ENCODE data around the gene TRAPPC2.

TRAPPC2 gene

DNA sequence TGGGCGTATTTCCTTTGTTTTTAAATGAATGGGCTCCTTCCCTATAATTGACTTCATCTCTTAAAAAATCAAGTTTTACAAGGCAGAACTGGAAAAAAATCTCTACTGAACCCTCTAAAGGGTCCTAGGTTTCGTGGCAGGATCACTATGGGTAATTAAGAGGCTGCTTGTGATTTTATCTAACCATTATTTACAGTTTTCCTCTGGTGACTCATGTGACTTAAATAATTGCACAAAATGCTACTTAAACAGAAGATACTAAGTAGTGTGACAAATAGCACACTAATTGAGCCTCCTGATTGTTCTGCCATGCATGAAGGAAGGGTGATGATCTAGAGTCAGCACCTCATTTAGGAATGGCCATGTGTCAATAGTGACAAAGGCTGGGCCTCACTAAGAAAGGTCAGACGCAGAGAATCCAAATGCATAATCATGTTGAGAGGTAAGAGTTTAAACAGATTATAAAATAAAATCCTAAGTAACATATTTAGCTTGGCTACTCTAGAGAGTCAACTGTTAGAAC, 35.7 kb upstream of the TRAPPC2 start:
- TF ChIP-seq, protein P1, sequence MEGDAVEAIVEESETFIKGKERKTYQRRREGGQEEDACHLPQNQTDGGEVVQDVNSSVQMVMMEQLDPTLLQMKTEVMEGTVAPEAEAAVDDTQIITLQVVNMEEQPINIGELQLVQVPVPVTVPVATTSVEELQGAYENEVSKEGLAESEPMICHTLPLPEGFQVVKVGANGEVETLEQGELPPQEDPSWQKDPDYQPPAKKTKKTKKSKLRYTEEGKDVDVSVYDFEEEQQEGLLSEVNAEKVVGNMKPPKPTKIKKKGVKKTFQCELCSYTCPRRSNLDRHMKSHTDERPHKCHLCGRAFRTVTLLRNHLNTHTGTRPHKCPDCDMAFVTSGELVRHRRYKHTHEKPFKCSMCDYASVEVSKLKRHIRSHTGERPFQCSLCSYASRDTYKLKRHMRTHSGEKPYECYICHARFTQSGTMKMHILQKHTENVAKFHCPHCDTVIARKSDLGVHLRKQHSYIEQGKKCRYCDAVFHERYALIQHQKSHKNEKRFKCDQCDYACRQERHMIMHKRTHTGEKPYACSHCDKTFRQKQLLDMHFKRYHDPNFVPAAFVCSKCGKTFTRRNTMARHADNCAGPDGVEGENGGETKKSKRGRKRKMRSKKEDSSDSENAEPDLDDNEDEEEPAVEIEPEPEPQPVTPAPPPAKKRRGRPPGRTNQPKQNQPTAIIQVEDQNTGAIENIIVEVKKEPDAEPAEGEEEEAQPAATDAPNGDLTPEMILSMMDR (conservative IDR thresholded peaks at IDR 0.05; ENCODE audit: low read depth, low read length): no peak
- DNase-seq (ENCODE audit: low read depth): no peak

DNA sequence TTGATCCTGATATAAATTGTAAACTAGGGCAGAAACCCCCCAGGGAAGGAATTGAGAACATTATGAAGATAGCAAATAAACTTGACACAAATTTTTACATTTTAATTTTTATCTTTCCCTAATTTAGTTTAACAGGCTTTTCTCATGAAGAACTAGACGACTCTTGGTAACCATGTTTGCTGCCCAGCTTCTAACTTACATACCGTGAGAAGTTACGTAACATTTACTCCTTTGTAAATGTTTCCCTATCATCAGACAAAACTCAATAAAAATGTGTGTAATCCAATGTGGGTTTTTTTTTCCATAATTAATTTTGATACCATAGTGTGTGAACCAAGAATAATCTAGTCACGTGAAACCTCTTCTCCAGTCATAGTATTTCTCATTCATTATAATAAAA, 34.5 kb upstream of the TRAPPC2 start:
- H3K4me3 ChIP-seq (ENCODE audit: low read length): no peak overlapping the region
- DNase-seq (ENCODE audit: low read depth): no peak
- TF ChIP-seq, protein P1 (conservative IDR thresholded peaks at IDR 0.05; ENCODE audit: low read depth, low read length): no peak

More for the DNA sequence above, 35.7 kb upstream of the TRAPPC2 start:
- no peak overlapping the region for H3K4me3 ChIP-seq (ENCODE audit: low read length)

DNA sequence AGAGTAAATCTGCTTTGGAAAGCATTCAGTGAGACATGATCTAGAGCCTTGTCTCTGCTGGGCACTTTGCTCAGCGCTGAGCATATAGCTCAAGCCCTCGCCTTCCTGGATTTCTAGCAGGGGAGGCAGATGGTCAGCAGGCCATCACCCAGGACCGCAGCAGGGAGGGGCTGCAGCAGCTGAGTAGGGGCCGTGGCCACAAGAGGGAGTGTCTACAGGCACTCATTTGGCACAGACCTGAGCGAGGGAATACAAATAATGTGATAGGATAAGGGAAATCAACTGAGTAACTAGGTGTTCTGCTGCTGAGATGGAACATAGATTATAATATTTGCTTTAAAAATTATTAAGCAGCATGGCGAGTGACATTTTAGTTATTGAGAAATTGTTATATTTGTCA, 30.3 kb upstream of the TRAPPC2 start:
- TF ChIP-seq, protein P1 (conservative IDR thresholded peaks at IDR 0.05; ENCODE audit: low read depth, low read length): peak; percentile 53
- H3K4me3 ChIP-seq (ENCODE audit: low read length): no peak overlapping the region
- no peak for DNase-seq (ENCODE audit: low read depth)

DNA sequence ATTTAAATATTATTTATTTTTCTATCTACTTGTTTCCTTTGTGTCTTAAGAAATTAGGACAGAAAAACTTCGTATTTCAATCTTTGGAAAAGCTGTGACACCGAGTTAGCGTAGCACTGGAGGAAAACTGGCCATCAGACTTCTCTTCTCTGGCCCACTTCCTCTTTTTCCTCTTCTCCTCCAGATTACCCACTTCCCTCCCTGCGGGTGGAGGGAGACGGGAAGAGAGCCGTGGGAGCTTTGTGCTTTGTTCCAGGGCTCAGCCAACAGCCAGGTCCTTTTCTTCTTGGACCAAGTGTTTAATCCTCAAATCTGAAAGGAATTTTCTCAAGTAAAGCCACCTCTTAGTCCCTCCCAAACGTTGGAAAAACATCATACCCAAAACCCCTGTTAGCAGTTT, 29.9 kb upstream of the TRAPPC2 start:
- no peak for DNase-seq (ENCODE audit: low read depth)
- TF ChIP-seq, protein P1 (conservative IDR thresholded peaks at IDR 0.05; ENCODE audit: low read depth, low read length): no peak
- no peak overlapping the region for H3K4me3 ChIP-seq (ENCODE audit: low read length)

DNA sequence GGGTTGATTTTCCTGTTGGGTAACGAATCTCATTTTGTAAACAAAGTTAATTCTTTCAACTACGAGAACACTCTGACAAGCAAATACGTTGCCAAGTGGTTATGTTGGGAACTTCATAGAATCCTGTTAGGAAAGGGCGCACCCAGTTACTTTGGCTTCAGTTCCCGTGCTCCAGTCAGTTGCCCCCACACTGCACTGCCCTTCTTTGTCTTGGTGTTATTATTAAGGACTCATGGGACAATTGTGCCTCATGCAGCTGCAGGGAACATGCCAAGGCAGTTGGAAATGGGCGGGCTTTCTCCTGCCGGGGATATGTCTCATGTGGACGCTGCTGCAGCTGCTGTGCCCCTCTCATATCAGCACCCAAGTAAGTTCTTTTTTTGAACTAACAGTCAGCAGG, 29.1 kb upstream of the TRAPPC2 start:
- TF ChIP-seq, protein P1 (conservative IDR thresholded peaks at IDR 0.05; ENCODE audit: low read depth, low read length): no peak
- no peak for DNase-seq (ENCODE audit: low read depth)
- no peak overlapping the region for H3K4me3 ChIP-seq (ENCODE audit: low read length)

DNA sequence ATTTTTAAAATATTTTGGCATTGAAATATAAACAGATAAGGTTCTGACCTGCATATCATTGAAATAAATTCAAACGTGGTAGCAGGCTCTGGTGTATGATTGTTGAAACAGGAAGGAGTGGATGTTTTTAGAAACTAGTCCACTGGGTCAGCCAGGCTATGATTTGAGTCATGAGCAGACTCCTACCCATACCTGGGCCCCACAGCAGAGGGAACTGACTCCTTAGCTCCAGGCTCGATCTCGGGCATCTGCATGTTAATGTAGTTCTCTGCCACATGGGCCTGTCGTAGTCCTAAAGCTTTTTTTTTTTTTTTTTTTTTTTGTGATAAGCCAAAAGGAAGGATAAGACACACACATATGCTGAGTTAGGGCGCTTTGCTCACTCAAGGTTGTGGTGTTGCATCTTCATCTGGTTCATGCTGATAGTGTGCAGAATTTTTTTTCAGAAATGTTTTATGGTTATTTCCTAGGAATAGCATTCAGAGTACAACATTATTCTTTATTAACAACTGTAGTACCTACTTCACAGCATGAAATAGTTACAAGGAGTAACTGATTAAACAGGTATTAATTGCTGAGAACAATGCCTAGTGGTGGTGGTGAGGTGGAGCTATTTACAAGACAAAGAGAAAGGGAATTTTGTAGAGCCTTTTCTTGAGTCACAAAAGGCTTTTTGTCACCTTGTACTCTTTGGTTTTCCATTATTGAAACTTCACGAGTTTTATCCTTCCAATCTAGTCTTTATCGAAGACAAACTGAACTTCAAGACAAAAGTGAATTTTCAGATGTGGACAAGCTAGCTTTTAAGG, 27.4 kb upstream of the TRAPPC2 start:
- DNase-seq (ENCODE audit: low read depth): no peak
- TF ChIP-seq, protein P1 (conservative IDR thresholded peaks at IDR 0.05; ENCODE audit: low read depth, low read length): no peak
- H3K4me3 ChIP-seq (ENCODE audit: low read length): no peak overlapping the region

DNA sequence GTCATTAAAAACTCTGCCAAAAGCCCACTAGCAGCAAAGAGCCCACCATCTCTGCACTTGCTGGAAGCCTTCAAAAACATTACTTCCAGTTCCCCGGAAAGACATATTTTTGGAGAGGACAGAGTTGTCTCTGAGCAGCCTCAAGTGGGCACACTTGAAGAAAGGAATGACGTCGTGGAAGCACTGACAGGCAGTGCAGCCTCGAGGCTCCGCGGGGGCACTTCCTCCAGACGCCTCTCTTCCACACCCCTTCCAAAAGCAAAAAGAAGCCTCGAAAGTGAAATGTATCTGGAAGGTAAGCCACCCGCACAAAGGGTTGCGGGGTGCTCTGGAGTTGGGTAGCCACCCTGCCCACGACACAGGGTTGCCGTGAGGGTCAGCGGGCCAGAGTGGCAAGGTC, 26.0 kb upstream of the TRAPPC2 start:
- no peak overlapping the region for H3K4me3 ChIP-seq (ENCODE audit: low read length)
- no peak for DNase-seq (ENCODE audit: low read depth)
- TF ChIP-seq, protein P1 (conservative IDR thresholded peaks at IDR 0.05; ENCODE audit: low read depth, low read length): no peak

All from retinal pigment epithelial cell (primary cell).